K562 (cell line): ENCODE data around the gene ZNF335. TPM values are rescaled to one million over a fixed set of nuclear protein-coding genes. Genes with fewer than 3 reads are reported as not detected.
A peak's percentile ranks its signal among the peaks of the same experiment; 100 is the strongest.

ENCODE experiments used
- ATAC-seq: fragments of 200-7000 bp; cut with Tn5 transposase; 3 replicates; pipeline ENCODE4 v1.9.1; 2020; ENCODE audit warnings: moderate library complexity
- BruUV-seq: library from RNA; stranded (reverse); fragments of 400-500 nt; replicated peaks from 2 replicates; lab custom pipeline; 2021; lab: Mats Ljungman, UMichigan
- CTCF ChIA-PET: fragments of 300-600 bp; formaldehyde crosslinking; extraction: SDS; loops from one replicate; lab custom pipeline; 2021; ENCODE audit warnings: low intra/inter-chr PET ratio; lab: Yijun Ruan, JAX
- POLR2A ChIA-PET: fragments of 300-600, 350-650 bp; sonication (Branson Sonifier 250); formaldehyde crosslinking; extraction: SDS; loops from one replicate; lab custom pipeline; 2021; ENCODE audit warnings: antibody characterized with exemption, inconsistent platforms; lab: Yijun Ruan, JAX
- DNase-seq, 4 experiments: peaks; one replicate each; pipeline versions ENCODE4 v3.0.0 to v3.0.0-alpha.2; 2011 to 2018; ENCODE audit warnings: low spot score in 3 of 4, mixed read lengths in 3 of 4; ENCODE audit errors: extremely low read depth in 1 of 4
- FAIRE-seq: peaks from 2 replicates; lab custom pipeline; 2011; peaks lifted over from hg19 to GRCh38; lab: Jason Lieb, UNC
- H2AFZ ChIP-seq: 2 replicates; pipeline ENCODE4 v1.6.0; 2011; ENCODE audit warnings: low read depth, low read length, control low read depth, inconsistent platforms
- H3K27ac ChIP-seq: fragments of 200-600 bp; 3 replicates; pipeline ENCODE4 v1.8.0; 2011; ENCODE audit warnings: low read depth, mild to moderate bottlenecking, control low read depth, inconsistent platforms, low read length, moderate library complexity, mixed read lengths; ENCODE audit errors: extremely low read depth
- H3K27me3 ChIP-seq, 2 experiments: fragments of 300-600 bp in 1 of 2; 2 replicates in 1 of 2; 3 replicates in 1 of 2; pipeline versions ENCODE4 v1.6.0 to v1.8.0; 2011; ENCODE audit warnings: inconsistent platforms in 2 of 2, low read length in 2 of 2, mild to moderate bottlenecking in 1 of 2, mixed read lengths in 1 of 2, moderate library complexity in 1 of 2; ENCODE audit not compliant: control insufficient read depth in 2 of 2, insufficient read depth in 2 of 2
- H3K36me3 ChIP-seq: fragments of 300-600 bp; 3 replicates; pipeline ENCODE4 v1.8.0; 2011; ENCODE audit warnings: mild to moderate bottlenecking, low read length, inconsistent platforms; ENCODE audit not compliant: control insufficient read depth, insufficient read depth
- H3K4me1 ChIP-seq, 2 experiments: fragments of 200-600 bp in 1 of 2; replicated peaks in 1 of 2; 2 replicates in 1 of 2; 3 replicates in 1 of 2; pipeline versions ENCODE4 v1.5.1 to v1.8.0; 2011; ENCODE audit warnings: inconsistent platforms in 2 of 2, low read length in 2 of 2, mild to moderate bottlenecking in 1 of 2, mixed read lengths in 1 of 2, moderate library complexity in 1 of 2; ENCODE audit not compliant: control insufficient read depth in 2 of 2, insufficient read depth in 2 of 2
- H3K4me2 ChIP-seq: 2 replicates; pipeline ENCODE4 v1.6.1; 2011; ENCODE audit warnings: low read length, control low read depth, inconsistent platforms, mixed read lengths; ENCODE audit not compliant: insufficient read depth
- H3K4me3 ChIP-seq: fragments of 200-600 bp; sonication (generic), shearing (Covaris generic); 2 replicates; pipeline ENCODE4 v1.5.1; 2016; ENCODE audit warnings: control low read depth, inconsistent platforms
- H3K79me2 ChIP-seq: fragments of 200-600 bp; 3 replicates; pipeline ENCODE4 v1.8.0; 2011; ENCODE audit warnings: low read length, inconsistent platforms; ENCODE audit not compliant: control insufficient read depth, insufficient read depth
- H3K9ac ChIP-seq, 2 experiments: 2 replicates each; pipeline versions ENCODE4 v1.6.0 to v1.6.1; 2011; ENCODE audit warnings: low read depth in 2 of 2, low read length in 2 of 2, control low read depth in 1 of 2, inconsistent platforms in 1 of 2, mild to moderate bottlenecking in 1 of 2, mixed read lengths in 1 of 2; ENCODE audit not compliant: insufficient read depth in 1 of 2
- H3K9me1 ChIP-seq: one replicate; pipeline ENCODE4 v1.6.0; 2011; ENCODE audit warnings: inconsistent platforms, mild to moderate bottlenecking, low read length, moderate library complexity; ENCODE audit not compliant: control insufficient read depth, insufficient read depth
- H3K9me3 ChIP-seq: replicated peaks from 2 replicates; pipeline ENCODE4 v1.5.1; 2011; ENCODE audit warnings: low read depth, low read length, inconsistent platforms; ENCODE audit not compliant: control insufficient read depth, insufficient read depth
- H4K20me1 ChIP-seq: replicated peaks from 2 replicates; pipeline ENCODE4 v1.6.1; 2011; ENCODE audit warnings: low read length, inconsistent platforms, mixed read lengths; ENCODE audit not compliant: control insufficient read depth, insufficient read depth
- ARNT ChIP-seq, 2 experiments: fragments of 450-650 bp; IDR thresholded peaks; 2 replicates each; pipeline ENCODE4 v1.6.1; 2016; ENCODE audit warnings: mild to moderate bottlenecking in 1 of 2
- MYC ChIP-seq, 2 experiments: fragments of 250-450 bp in 1 of 2; sonication (Bioruptor Pico) in 1 of 2; IDR thresholded peaks; 2 replicates each; pipeline versions ENCODE4 v1.5.1 to v1.6.1; 2012 to 2021; ENCODE audit warnings: low read depth in 2 of 2, borderline replicate concordance in 1 of 2, improper control_type of control experiment in 1 of 2, low read length in 1 of 2, mild to moderate bottlenecking in 1 of 2, moderate library complexity in 1 of 2
- POLR2AphosphoS5 ChIP-seq: IDR thresholded peaks from 2 replicates; pipeline ENCODE4 v1.6.1; 2011; ENCODE audit warnings: mild to moderate bottlenecking, low read depth, low read length, moderate library complexity; ENCODE audit not compliant: control insufficient read depth, insufficient read depth
- ZNF511 ChIP-seq: sonication (generic); formaldehyde crosslinking; IDR thresholded peaks from 2 replicates; pipeline ENCODE4 v1.8.0; 2022; ENCODE audit warnings: mild to moderate bottlenecking, missing genetic modification reagents
- WGBS: fragments of 100-300 bp; shearing (Covaris generic); methylation state at CpG from one replicate; pipeline ENCODE4 v1.1.6; 2016; ENCODE audit warnings: low coverage, mixed read lengths; ENCODE audit not compliant: insufficient coverage; ENCODE audit errors: missing lambda C conversion rate; 5-methylcytosine and 5-hydroxymethylcytosine counted together
- in situ Hi-C: fragments of 300-500 bp; cut with MboI; formaldehyde crosslinking; loops from 4 replicates; pipeline ENCODE4 v1.15.0; 2018; ENCODE audit warnings: inconsistent platforms, mixed read lengths
- intact Hi-C: fragments of 100-400 bp; cut with micrococcal nuclease; formaldehyde crosslinking; loops from 2 replicates; pipeline ENCODE4 v1.14.2; 2022
- polyA plus RNA-seq, 8 experiments: library from polyadenylated mRNA; depleted of rRNA in 4 of 8; stranded (reverse) in 5 of 8; unstranded in 3 of 8; fragments of >200 nt; fragmentation: Nextera tagmentation in 2 of 8; fragmentation: Illumina TruSeq in 1 of 8; extraction: Ambion mirVana in 2 of 8; extraction: Trizol in 1 of 8; gene quantifications; 2 replicates each; pipeline versions ENCODE4 v1.2.1 to v1.2.3, GENCODE V29; 2011 to 2014; ENCODE audit warnings: inconsistent platforms in 1 of 8, missing spikeins in 1 of 8
- total RNA-seq, 7 experiments: library from RNA; depleted of rRNA in 6 of 7; stranded (reverse); fragments of >200 nt in 6 of 7; fragmentation: Illumina TruSeq in 2 of 7; extraction: Trizol in 2 of 7; gene quantifications; 2 replicates each; pipeline versions ENCODE4 v1.2.1 to v1.2.3, GENCODE V29; 2011 to 2021; ENCODE audit warnings: low replicate concordance in 1 of 7

The ZNF335 gene
- total and polyA plus RNA-seq, 9 of the 15 experiments (the other 6 are each of a cell fraction or from before 2014, with no cell fraction given), result 0.39 to 16.0 (median 7.6) TPM

GRCh38 chr20:45918182-45918737 lies 53.7 kb downstream of the ZNF335 start:
- DNase-seq, result no peak
- no peak for TF ChIP-seq MYC (IDR thresholded peaks at IDR 0.05; ENCODE audit: low read depth, low read length)
- no peak for TF ChIP-seq MYC (CRISPR knock-in tag; IDR thresholded peaks at IDR 0.05; ENCODE audit: borderline replicate concordance, low read depth)
- peak in 1 of 2 experiments; percentile 97; a peak in 2 of 4 replicates for TF ChIP-seq ARNT (IDR thresholded peaks at IDR 0.05)
- TF ChIP-seq POLR2AphosphoS5, result no peak
- no peak for TF ChIP-seq ZNF511 (CRISPR knock-in tag)
- H3K27me3 ChIP-seq, result no peaks in the 10 kb centered on the region
- peak overlapping the region; percentile 27 for H2AFZ ChIP-seq
- CTCF ChIA-PET, result no interaction called here
- no peaks in the 10 kb centered on the region for H3K79me2 ChIP-seq
- intact Hi-C loops (no loop called here), in situ Hi-C loops (no loop called here)
- 66% methylated on average over 5 of the region's 5 CpGs for WGBS
- ATAC-seq, result no peak
- FAIRE-seq, result no peak
- no peak overlapping the region for H3K4me3 ChIP-seq
- H3K9ac ChIP-seq, result no peak overlapping the region
- POLR2A ChIA-PET, result interaction anchor here (0.7 to 2.2 kb wide), 4 partner anchors 8 to 27 kb away, joined by 3 to 9 read pairs (median 4); partner anchors contain the start of genes CTSA, NEURL2 and PCIF1
- no peak overlapping the region for H3K27ac ChIP-seq
- H3K9me1 ChIP-seq, result no peaks in the 10 kb centered on the region
- no peaks in the 10 kb centered on the region for H3K9me3 ChIP-seq
- H4K20me1 ChIP-seq, result 0 out of 2 replicates have a peak, but pooled peaks cover 3% of the 10 kb centered on the region
- no peaks in the 10 kb centered on the region for H3K36me3 ChIP-seq
- peaks cover 10 to 16% of the 10 kb centered on the region in 2 experiments; a peak in 4 of 5 replicates for H3K4me1 ChIP-seq
- no peak overlapping the region for H3K4me2 ChIP-seq
- no TSS peak for BruUV-seq
